ENCODE data around the gene TPT1.

GRCh38 chr13:45303026-45303425, 38.0 kb downstream of the TPT1 start:
- TF ChIP-seq ZFP3 (CRISPR knock-in tag; IDR thresholded peaks at IDR 0.05): no peak
- no peak for TF ChIP-seq TCF4 (CRISPR knock-in tag; IDR thresholded peaks at IDR 0.05; ENCODE audit: borderline replicate concordance)
- no peak for TF ChIP-seq ZNF70 (CRISPR knock-in tag; IDR thresholded peaks at IDR 0.05)
- no peak for TF ChIP-seq ZNF8 (CRISPR knock-in tag; IDR thresholded peaks at IDR 0.05)
- no peak for TF ChIP-seq PPARA (CRISPR knock-in tag; IDR thresholded peaks at IDR 0.05; ENCODE audit: borderline replicate concordance)
- TF ChIP-seq RARB (CRISPR knock-in tag; IDR thresholded peaks at IDR 0.05): no peak
- TF ChIP-seq PATZ1 (CRISPR knock-in tag; IDR thresholded peaks at IDR 0.05; ENCODE audit: borderline replicate concordance): no peak
- no peak for TF ChIP-seq ZFP30 (CRISPR knock-in tag; IDR thresholded peaks at IDR 0.05)
- TF ChIP-seq ZC3H10 (CRISPR knock-in tag; IDR thresholded peaks at IDR 0.05): no peak
- TF ChIP-seq ESRRG (CRISPR knock-in tag; IDR thresholded peaks at IDR 0.05): no peak

Data from SK-N-SH treated with all-trans-retinoic acid at 6 μM for 48 hours (cell line).